Heart left ventricle (tissue), 13 donors: Measurements from ENCODE around the gene LTBR.

ENCODE experiments used
- CTCF ChIP-seq, 12 donors: fragments of 200-600 bp; sonication (generic) in 4 of 12; IDR thresholded peaks; one replicate each; pipeline versions ENCODE4 v1.5.0 to v1.8.0; 2018 to 2022; ENCODE audit warnings: antibody characterized with exemption in 12 of 12, mild to moderate bottlenecking in 5 of 12
- POLR2A ChIP-seq, 2 donors: fragments of 450-650 bp; IDR thresholded peaks; one replicate each; pipeline ENCODE4 v1.6.1; 2017; ENCODE audit warnings: antibody characterized with exemption in 2 of 2, mild to moderate bottlenecking in 2 of 2, moderate library complexity in 2 of 2
- donor health status: ischemic (EF 13 %, LVEDD 7.1; RV severe dilation, severe dysfunction).
- donor health status: DM: no; HTN: yes; CAD: no.
- donor health status: DM: no; HTN: no; CAD: no.
- donor health status: ischemic (EF 25% LVEDD 6.9; RV normal size, moderate dysfunction).
- donor health status: ischemic (EF 25% LVEDD 5.7; RV mildly dilated, moderate dysfunction).
- donor health status: ischemic (EF 35%, LVEDD 5.7; RV mildly dilated, moderate dysfunction).
- donor health status: nonischemic (EF 11% LVEDD 7.7; RV severe dilation, severe dysfunction).
- donor health status: DM: yes; HTN: yes; CAD: no.
- donor health status: PGD.
- donor health status: ischemic (EF 29% LVEDD 5.4; RV normal size, mild dysfunction).
- donor health status: nonischemic (EF 23%, LVEDD 6.1; RV moderate dilation, normal function).

GRCh38 chr12:6370576-6370935 lies 13.4 kb upstream of the LTBR start:
- TF ChIP-seq CTCF (IDR thresholded peaks at IDR 0.05), result no peak
- TF ChIP-seq POLR2A (IDR thresholded peaks at IDR 0.05), result no peak
